WERI-Rb-1 (cell line): ENCODE results near the gene ROBO1.

Source experiments
- DNase-seq: peaks from one replicate; pipeline ENCODE4 v3.0.0-alpha.2; 2020
- H3K27ac ChIP-seq: fragments of 250-450 bp; sonication (Bioruptor Pico); 2 replicates; pipeline ENCODE4 v1.5.1; 2020; ENCODE audit warnings: mild to moderate bottlenecking, moderate library complexity
- H3K27me3 ChIP-seq: fragments of 250-450 bp; sonication (Bioruptor Pico); 2 replicates; pipeline ENCODE4 v1.5.1; 2021; ENCODE audit warnings: mild to moderate bottlenecking, low read depth, moderate library complexity; ENCODE audit not compliant: insufficient read depth, severe bottlenecking
- H3K36me3 ChIP-seq: fragments of 250-450 bp; sonication (Bioruptor Pico); 2 replicates; pipeline ENCODE4 v1.5.1; 2020; ENCODE audit warnings: mild to moderate bottlenecking, moderate library complexity
- H3K4me3 ChIP-seq: 2 replicates; pipeline ENCODE4 v1.5.1; 2011; ENCODE audit warnings: low read depth, mild to moderate bottlenecking, control low read depth, low read length
- H3K9me3 ChIP-seq: fragments of 250-450 bp; sonication (Bioruptor Pico); 2 replicates; pipeline ENCODE4 v1.5.1; 2021; ENCODE audit warnings: mild to moderate bottlenecking, moderate library complexity; ENCODE audit not compliant: severe bottlenecking
- TF ChIP-seq, protein P1 (sequence below): IDR thresholded peaks from 2 replicates; pipeline ENCODE4 v1.5.1; 2011; ENCODE audit warnings: low read depth, mild to moderate bottlenecking, control low read depth, inconsistent platforms, low read length

The ROBO1 gene

DNA sequence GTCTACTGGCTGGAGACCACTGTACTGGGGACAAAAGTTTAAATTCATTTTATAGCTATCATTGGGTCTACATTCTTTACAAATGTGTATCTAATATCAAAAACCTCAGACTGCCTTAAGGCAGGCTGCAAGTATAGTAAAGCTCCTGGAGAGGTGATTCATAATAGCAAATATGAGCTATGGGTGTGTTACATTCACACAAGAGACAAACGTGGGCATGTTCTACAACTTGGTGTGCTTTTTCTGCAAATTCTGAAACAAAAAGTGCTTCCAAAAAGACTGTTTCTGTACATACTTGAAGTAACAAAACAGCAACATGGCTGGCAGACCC is 1101.4 kb downstream of the ROBO1 start:
- Histone ChIP-seq H3K4me3 (no peak overlapping the region), H3K36me3 (peaks cover 35% of the 10 kb centered on the region), H3K27ac (no peak overlapping the region), H3K9me3 (no peaks in the 10 kb centered on the region), H3K27me3 (no peaks in the 10 kb centered on the region)
- no peak for DNase-seq
- TF ChIP-seq, protein P1, sequence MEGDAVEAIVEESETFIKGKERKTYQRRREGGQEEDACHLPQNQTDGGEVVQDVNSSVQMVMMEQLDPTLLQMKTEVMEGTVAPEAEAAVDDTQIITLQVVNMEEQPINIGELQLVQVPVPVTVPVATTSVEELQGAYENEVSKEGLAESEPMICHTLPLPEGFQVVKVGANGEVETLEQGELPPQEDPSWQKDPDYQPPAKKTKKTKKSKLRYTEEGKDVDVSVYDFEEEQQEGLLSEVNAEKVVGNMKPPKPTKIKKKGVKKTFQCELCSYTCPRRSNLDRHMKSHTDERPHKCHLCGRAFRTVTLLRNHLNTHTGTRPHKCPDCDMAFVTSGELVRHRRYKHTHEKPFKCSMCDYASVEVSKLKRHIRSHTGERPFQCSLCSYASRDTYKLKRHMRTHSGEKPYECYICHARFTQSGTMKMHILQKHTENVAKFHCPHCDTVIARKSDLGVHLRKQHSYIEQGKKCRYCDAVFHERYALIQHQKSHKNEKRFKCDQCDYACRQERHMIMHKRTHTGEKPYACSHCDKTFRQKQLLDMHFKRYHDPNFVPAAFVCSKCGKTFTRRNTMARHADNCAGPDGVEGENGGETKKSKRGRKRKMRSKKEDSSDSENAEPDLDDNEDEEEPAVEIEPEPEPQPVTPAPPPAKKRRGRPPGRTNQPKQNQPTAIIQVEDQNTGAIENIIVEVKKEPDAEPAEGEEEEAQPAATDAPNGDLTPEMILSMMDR = no peak

DNA sequence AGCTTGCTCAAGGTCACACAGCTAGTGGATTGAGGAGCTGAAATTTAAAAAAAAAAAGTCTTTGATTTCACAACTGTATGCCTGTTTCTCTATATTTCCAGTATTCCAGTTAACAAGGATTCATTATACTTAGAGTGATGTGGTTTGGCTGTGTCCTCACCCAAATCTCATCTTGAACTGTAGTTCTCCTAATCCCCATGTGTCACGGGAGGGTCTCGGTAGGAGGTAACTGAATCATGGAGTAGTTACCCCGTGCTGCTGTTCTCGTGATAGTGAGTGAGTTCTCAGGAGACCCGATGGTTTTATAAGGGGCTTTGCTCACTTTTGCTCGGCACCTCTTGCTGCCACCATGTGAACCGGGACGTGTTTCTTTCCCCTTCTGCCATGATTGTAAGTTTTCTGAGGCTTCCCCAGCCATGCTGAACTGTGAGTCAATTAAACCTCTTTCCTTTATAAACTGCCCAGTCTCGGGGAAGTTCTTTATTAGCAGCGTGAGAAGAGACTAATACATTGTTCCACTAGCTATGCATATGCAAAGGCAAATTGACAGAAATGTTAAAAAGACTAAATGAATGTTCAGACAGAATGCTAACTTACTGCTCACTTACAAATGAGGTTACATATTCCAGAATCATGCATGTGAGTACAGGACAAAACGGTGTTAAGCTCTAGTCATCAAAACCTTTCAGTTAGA is 1101.9 kb downstream of the ROBO1 start:
- Histone ChIP-seq H3K4me3 (no peak overlapping the region), H3K9me3 (no peaks in the 10 kb centered on the region), H3K27me3 (no peaks in the 10 kb centered on the region), H3K27ac (no peak overlapping the region), H3K36me3 (peaks cover 35% of the 10 kb centered on the region)
- DNase-seq = no peak
- TF ChIP-seq, protein P1 = no peak

DNA sequence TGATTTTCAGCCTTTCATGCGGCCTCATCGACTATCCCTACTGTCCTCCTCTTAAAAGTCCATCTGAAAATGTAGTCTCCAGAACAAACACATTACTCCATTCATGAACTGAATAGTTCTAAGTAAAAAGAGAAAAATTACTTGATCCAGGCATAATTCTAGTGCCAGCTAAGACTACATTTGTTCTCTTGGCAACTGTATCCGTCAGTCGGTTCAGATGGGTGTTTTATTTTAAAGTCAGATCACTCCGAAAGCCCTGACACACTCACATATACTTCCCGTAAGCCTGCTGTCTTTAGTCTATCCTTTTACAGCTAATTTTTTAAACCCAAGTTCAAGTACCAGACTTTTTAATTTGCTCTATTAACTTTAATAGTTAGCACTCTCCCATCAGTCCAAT is 1102.7 kb downstream of the ROBO1 start:
- H3K4me3 ChIP-seq = no peak overlapping the region
- no peaks in the 10 kb centered on the region for H3K9me3 ChIP-seq
- H3K36me3 ChIP-seq = peaks cover 34% of the 10 kb centered on the region
- TF ChIP-seq, protein P1 = no peak
- no peak for DNase-seq
- H3K27me3 ChIP-seq = no peaks in the 10 kb centered on the region
- no peak overlapping the region for H3K27ac ChIP-seq

DNA sequence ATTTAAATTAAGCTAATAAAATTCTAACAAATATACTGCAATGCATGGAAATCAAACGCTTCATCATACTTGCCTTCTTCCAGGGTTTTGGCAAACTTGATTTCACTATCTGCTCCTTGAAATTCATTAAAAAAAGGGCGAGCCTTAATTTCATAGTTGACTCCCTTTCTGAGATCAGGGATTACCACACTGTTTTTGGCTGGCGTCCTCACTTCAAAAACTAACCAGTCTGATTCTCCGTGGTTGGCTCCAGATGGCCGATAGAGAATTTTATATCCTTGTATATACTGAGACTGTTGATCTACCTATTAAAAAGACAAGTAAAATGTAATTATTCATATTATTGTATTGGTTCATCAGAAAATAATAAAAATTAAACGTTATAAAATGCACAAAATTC is 1106.8 kb downstream of the ROBO1 start:
- Histone ChIP-seq H3K36me3 (peaks cover 39% of the 10 kb centered on the region), H3K4me3 (no peak overlapping the region), H3K27ac (no peak overlapping the region), H3K9me3 (no peaks in the 10 kb centered on the region), H3K27me3 (no peaks in the 10 kb centered on the region)
- TF ChIP-seq, protein P1 = no peak
- DNase-seq = no peak

DNA sequence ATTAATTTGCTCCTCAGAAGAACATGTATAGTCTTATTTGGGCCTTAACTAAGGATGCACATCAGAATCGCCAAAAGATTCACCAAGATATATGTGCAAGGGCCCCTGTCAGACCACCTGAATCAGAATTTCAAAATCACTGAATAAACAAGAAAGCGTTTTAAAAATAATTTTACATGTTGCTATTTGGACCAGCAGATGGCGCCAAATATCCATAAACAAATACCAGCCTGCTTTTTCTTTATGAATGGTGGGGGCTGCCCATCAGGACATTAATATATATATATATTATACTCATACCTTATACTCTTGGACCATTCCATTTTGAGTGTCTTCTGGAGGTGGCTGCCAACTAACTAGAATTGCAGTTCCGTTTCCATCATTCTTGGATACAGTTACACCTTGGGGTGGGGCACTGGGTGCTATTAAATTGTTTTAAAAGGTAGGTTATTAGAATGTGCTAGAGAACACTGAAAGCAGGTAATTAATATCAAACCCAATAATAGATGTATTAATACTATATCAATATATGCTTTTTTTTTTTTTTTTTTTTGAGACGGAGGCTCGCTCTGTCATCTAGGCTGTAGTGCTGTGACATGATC is 1108.3 kb downstream of the ROBO1 start:
- Histone ChIP-seq H3K36me3 (peaks cover 43% of the 10 kb centered on the region), H3K4me3 (no peak overlapping the region), H3K27ac (no peak overlapping the region), H3K9me3 (no peaks in the 10 kb centered on the region), H3K27me3 (no peaks in the 10 kb centered on the region)
- TF ChIP-seq, protein P1 = peak; percentile 26; the same call in 1 of the 2 replicates
- no peak for DNase-seq

DNA sequence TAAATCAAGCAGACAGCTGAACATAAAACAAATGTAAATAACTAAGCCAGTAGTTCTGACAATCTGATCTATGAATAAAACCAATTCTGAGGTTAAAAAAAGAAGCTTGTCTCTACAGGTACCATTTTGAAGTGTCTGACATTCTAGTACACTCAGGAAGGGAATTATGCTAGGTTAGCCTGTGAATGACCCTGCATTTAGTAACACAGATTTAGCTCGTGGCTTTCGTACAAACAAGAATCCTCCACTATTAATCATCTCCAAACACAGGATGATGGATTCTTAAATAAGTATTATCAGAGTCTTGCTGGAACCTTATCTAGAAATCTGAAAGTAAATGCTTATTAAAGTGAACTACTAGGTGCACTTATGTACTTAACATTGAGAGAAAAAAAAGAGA is 1120.1 kb downstream of the ROBO1 start:
- Histone ChIP-seq H3K4me3 (no peak overlapping the region), H3K27ac (no peak overlapping the region), H3K9me3 (no peaks in the 10 kb centered on the region), H3K27me3 (no peaks in the 10 kb centered on the region), H3K36me3 (peaks cover 10% of the 10 kb centered on the region)
- TF ChIP-seq, protein P1 = no peak
- DNase-seq = no peak
